GM10266 (cell line): ENCODE measurements around the gene BSG.
A peak's percentile ranks its signal among the peaks of the same experiment; 100 is the strongest.
"Not testable (repeated sequence)": the region's sequence is repeated elsewhere in the genome, so short reads cannot be mapped to it uniquely, and the experiment has no call there.

Source experiments
- DNase-seq: peaks from one replicate; pipeline ENCODE4 v3.0.0; 2012; ENCODE audit errors: extremely low spot score
- TF ChIP-seq, protein P1 (sequence below): IDR thresholded peaks from 2 replicates; pipeline ENCODE4 v1.5.1; 2012; ENCODE audit warnings: mild to moderate bottlenecking, low read depth; ENCODE audit not compliant: control insufficient read depth, insufficient read depth; ENCODE audit errors: missing control alignments

Gene BSG

DNA sequence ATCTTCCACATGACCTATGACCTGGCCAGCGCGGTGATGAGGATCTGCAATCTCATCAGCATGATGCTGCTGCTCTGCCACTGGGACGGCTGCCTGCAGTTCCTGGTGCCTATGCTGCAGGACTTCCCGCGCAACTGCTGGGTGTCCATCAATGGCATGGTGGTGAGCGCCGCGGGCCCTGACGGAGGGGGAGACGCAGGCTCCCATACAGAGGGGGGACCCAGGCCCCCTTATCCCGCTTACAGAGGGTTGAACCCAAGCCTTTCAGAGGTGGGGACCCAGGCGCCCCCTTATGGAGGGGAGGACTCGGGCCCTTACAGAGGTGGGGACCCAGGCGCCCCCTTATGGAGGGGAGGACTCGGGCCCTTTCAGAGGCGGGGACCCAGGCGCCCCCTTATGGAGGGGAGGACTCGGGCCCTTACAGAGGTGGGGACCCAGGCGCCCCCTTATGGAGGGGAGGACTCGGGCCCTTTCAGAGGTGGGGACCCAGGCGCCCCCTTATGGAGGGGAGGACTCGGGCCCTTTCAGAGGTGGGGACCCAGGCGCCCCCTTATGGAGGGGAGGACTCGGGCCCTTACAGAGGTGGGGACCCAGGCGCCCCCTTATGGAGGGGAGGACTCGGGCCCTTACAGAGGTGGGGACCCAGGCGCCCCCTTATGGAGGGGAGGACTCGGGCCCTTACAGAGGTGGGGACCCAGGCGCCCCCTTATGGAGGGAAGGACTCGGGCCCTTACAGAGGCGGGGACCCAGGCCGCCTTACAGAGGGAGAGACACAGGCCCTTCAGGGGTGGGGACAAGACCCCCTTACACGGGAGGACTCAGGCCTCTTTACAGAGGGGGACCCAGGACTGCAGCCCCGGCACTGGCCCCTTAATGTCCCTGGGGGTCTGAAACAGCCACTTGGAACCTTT, 32.9 kb downstream of the BSG start:
- TF ChIP-seq, protein P1, sequence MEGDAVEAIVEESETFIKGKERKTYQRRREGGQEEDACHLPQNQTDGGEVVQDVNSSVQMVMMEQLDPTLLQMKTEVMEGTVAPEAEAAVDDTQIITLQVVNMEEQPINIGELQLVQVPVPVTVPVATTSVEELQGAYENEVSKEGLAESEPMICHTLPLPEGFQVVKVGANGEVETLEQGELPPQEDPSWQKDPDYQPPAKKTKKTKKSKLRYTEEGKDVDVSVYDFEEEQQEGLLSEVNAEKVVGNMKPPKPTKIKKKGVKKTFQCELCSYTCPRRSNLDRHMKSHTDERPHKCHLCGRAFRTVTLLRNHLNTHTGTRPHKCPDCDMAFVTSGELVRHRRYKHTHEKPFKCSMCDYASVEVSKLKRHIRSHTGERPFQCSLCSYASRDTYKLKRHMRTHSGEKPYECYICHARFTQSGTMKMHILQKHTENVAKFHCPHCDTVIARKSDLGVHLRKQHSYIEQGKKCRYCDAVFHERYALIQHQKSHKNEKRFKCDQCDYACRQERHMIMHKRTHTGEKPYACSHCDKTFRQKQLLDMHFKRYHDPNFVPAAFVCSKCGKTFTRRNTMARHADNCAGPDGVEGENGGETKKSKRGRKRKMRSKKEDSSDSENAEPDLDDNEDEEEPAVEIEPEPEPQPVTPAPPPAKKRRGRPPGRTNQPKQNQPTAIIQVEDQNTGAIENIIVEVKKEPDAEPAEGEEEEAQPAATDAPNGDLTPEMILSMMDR = peak; percentile 12
- not testable (repeated sequence) for DNase-seq

DNA sequence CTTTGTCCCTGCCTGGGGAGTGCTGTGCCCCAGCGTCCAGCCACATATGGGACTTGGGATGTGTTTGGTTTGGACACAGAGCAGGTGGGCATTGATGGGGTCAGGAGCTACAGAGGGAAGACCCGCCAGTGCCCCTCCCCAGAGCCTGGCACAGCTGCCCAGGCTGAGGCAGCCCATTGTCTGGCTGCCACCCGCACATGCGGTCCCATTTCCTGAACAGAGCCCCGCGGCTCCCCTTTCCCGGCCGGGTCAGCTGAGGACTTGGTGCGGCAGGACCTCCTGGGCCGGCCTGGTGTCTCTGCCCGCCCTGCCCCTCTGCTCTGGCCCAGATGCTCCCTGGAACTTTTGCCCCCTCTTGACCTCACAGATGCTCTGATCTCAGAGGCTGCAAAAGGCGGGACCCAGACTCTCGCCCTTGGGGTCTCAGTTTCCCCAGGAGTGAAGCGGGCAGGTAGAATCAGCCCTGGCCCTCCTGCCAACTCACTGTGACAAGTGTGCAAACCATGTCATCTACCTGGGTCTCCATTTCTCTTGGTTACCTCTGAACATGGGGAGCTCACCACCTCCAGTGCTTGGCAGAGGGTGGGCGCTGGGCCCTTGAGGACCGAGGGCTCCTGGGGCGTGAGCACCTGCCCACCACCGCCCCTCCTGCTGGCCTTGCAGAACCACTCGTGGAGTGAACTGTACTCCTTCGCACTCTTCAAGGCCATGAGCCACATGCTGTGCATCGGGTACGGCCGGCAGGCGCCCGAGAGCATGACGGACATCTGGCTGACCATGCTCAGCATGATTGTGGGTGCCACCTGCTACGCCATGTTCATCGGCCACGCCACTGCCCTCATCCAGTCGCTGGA, 35.1 kb downstream of the BSG start:
- no peak for DNase-seq
- TF ChIP-seq, protein P1 = no peak

DNA sequence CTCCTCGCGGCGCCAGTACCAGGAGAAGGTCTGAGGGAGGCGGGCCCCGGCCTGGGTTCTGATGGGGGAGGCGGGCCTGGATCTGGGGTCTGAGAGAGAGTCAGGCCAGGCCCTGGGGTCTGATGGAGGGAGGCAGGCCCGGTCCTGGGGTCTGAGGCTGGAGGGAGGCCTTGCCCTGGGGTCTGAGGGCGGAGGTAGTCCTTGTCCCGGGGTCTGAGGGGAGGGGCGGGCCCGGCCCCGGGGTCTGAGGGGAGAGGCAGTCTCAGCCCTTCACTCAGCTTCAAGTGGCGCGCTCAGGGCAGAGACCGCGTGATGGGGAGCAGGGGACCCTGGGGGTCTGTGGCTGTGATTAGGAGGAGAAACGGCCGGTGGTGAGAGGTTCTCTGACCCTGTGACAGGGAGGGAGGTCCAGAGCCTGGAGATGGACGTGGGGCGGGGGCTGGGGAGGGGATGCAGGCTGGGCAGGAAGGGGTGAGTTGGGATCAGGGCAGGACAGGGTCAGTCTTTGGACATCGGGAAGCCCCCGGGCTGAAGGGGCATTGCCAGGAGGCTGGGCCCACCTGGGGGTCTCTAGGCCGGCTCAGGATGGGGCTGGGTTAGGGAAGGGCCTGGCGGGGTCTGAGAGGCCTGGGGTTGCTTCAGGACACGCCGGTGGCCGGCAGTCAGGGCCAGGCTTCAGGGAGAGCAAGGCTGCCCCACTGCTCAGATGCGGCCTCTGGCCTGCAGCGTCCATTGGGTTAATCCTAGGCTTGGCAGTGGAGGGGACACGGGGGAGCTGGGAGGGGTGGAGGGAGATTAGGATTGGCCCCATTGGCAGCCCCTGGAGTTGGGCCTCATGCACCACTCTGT, 36.0 kb downstream of the BSG start:
- no peak for DNase-seq
- TF ChIP-seq, protein P1 = no peak

DNA sequence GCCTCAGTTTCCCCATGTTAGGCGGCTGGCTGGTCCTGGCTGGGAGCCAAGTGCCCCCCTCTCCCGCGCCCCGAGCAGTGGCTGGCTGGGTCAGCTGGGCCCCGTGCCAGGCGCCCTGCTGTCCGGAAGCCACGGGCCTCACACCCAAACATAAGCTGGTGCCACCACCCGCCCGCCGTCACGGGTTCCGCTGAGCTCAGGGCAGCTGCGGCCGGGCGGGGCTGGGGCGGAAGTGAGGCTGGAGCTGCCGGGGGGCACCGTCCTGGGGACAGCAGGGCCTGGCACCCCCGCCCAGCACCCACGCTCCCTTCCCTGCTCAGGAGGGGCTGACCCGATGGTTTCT, 36.6 kb downstream of the BSG start:
- DNase-seq = no peak

DNA sequence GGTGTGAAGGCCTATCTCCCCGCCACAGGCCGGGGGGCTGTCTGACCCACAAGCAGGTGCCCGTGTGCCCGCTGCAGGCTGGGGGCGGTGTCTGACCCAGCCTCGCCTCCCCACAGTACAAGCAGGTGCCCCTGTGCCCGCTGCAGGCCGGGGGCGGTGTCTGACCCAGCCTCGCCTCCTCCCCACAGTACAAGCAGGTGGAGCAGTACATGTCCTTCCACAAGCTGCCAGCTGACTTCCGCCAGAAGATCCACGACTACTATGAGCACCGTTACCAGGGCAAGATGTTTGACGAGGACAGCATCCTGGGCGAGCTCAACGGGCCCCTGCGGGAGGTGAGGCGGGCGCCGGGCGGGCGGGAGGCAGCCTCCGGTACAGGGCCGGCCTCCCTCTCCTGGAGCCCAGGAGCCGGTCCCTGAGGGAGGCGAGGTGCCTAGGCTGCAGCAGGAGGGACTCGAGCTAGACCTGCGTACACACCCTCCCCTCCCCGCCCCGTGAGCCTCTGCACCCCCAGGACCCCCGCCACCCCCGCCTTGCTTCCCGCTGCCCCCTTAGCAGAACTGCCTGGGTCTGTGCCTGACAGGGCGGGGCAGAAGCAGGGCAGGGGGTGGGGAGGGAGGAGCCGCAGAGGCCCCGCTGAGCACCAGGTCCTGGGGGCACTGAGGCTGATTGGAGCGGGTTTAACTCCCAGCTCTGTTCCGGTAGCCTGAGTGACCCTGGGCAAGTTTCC, 37.8 kb downstream of the BSG start:
- TF ChIP-seq, protein P1 = no peak
- no peak for DNase-seq

More for the DNA sequence above, 36.6 kb downstream of the BSG start:
- TF ChIP-seq, protein P1 = no peak

DNA sequence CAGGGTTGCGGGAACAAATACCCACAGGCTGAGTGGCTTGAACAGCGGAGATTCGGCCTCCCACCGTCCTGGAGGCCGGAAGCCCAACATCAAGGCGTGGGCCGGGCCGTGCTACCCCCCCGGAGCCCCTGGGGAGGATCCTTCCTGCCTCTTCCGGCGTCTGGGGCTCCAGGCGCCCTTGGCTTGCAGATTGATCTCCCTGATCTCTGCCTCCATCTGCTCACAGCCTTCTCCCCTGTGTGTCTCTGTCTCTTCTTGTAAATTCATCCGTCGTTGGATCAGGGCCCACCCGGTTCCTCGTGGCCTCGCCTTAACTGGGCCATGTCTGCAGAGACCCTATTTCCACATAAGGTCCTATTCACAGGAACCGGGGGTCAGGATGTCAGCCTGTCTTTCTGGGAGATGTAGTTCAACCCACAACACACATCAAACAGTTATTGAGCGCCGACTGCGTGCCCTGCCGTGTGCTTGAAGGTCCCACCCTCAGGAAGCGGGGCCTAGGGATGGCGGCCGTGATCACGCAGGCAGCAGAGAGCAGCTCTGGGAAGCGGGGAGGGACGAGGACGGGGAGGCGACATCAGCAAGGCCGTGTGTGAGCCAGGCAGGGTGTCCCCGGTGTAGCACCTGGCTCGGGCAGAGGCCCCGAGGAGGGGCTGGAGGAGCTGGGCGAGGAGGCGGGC, 38.5 kb downstream of the BSG start:
- DNase-seq = peak; percentile 81

More for the DNA sequence above, 38.5 kb downstream of the BSG start:
- TF ChIP-seq, protein P1 = no peak
